Measurements from ENCODE around the gene PPP5C.

The PPP5C gene

GRCh38 chr19:46339446-46339845 lies 7.4 kb upstream of the PPP5C start:
- DNase-seq, result no peak

- no peak for DNase-seq
Measured at GRCh38 chr19:46340051-46340659, 6.7 kb upstream of the PPP5C start.

GRCh38 chr19:46341937-46342336 lies 5.0 kb upstream of the PPP5C start:
- DNase-seq, result no peak

GRCh38 chr19:46344363-46344762 lies 2.5 kb upstream of the PPP5C start:
- DNase-seq, result no peak

GRCh38 chr19:46345157-46345556 lies 1.7 kb upstream of the PPP5C start:
- DNase-seq, result no peak

- DNase-seq, result no peak
Measured at GRCh38 chr19:46347572-46347883, 641 bp downstream of the PPP5C start.

GRCh38 chr19:46347985-46348384 lies 1.1 kb downstream of the PPP5C start:
- DNase-seq, result no peak

GRCh38 chr19:46349311-46349993 lies 2.6 kb downstream of the PPP5C start:
- no peak for DNase-seq

- DNase-seq, result peak; percentile 39 to 49
Measured at GRCh38 chr19:46350029-46350757, 3.3 kb downstream of the PPP5C start.

GRCh38 chr19:46350758-46351159 lies 3.9 kb downstream of the PPP5C start:
- peak; percentile 52 to 54 for DNase-seq

- DNase-seq, result peak; percentile 32 to 50
Measured at GRCh38 chr19:46351241-46352041, 4.6 kb downstream of the PPP5C start.

- DNase-seq, result no peak
Measured at GRCh38 chr19:46353730-46354528, 7.0 kb downstream of the PPP5C start.

- peak; percentile 37 to 52 for DNase-seq
Measured at GRCh38 chr19:46355234-46356148, 8.6 kb downstream of the PPP5C start.

- no peak for DNase-seq
Measured at GRCh38 chr19:46356149-46357055, 9.5 kb downstream of the PPP5C start.

GRCh38 chr19:46357846-46358583 lies 11.1 kb downstream of the PPP5C start:
- no peak for DNase-seq

GRCh38 chr19:46361915-46362314 lies 15.0 kb downstream of the PPP5C start:
- DNase-seq, result no peak

GRCh38 chr19:46364359-46364758 lies 17.5 kb downstream of the PPP5C start:
- DNase-seq, result no peak

GRCh38 chr19:46365561-46365960 lies 18.7 kb downstream of the PPP5C start:
- DNase-seq, result no peak

GRCh38 chr19:46366620-46367292 lies 19.9 kb downstream of the PPP5C start:
- DNase-seq, result no peak

All from activated T-cell treated with anti-CD3 and anti-CD28 coated beads, Interleukin-2, amount 50 U/mL, for 48 hours (primary cell).